ENCODE results near the gene ARL5B.

GRCh38 chr10:18668026-18668425 is 8.8 kb downstream of the ARL5B start:
- TF ChIP-seq, protein P1, sequence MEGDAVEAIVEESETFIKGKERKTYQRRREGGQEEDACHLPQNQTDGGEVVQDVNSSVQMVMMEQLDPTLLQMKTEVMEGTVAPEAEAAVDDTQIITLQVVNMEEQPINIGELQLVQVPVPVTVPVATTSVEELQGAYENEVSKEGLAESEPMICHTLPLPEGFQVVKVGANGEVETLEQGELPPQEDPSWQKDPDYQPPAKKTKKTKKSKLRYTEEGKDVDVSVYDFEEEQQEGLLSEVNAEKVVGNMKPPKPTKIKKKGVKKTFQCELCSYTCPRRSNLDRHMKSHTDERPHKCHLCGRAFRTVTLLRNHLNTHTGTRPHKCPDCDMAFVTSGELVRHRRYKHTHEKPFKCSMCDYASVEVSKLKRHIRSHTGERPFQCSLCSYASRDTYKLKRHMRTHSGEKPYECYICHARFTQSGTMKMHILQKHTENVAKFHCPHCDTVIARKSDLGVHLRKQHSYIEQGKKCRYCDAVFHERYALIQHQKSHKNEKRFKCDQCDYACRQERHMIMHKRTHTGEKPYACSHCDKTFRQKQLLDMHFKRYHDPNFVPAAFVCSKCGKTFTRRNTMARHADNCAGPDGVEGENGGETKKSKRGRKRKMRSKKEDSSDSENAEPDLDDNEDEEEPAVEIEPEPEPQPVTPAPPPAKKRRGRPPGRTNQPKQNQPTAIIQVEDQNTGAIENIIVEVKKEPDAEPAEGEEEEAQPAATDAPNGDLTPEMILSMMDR (IDR thresholded peaks at IDR 0.05; ENCODE audit: low read depth, low read length, poor library complexity, severe bottlenecking), result no peak
- TF ChIP-seq EZH2phosphoT487 (IDR thresholded peaks at IDR 0.05; ENCODE audit: borderline replicate concordance, low read length), result no peak

Measured in DOHH2 (cell line).